Small intestine (tissue), 7 donors: ENCODE measurements around the gene DNAH9. TPM values are rescaled to one million over a fixed set of nuclear protein-coding genes. Genes with fewer than 3 reads are reported as not detected.

Source experiments
- DNase-seq, 2 donors: peaks; one replicate each; pipeline versions ENCODE4 v3.0.0 to v3.0.0-alpha.2; 2013
- FAIRE-seq: peaks from 2 replicates; lab custom pipeline; 2012; peaks lifted over from hg19 to GRCh38; lab: Jason Lieb, UNC
- H3K27ac ChIP-seq, 3 donors: one replicate each; pipeline ENCODE4 v1.5.1; 2013; ENCODE audit warnings: low read length in 2 of 3, mild to moderate bottlenecking in 2 of 3, control low read depth in 1 of 3, inconsistent platforms in 1 of 3, low read depth in 1 of 3, moderate library complexity in 1 of 3
- H3K27me3 ChIP-seq, 3 donors: one replicate each; pipeline ENCODE4 v1.6.1; 2013; ENCODE audit warnings: low read length in 3 of 3, inconsistent platforms in 1 of 3; ENCODE audit not compliant: control insufficient read depth in 3 of 3, insufficient read depth in 3 of 3
- H3K36me3 ChIP-seq, 3 donors: one replicate each; pipeline ENCODE4 v1.6.1; 2013; ENCODE audit warnings: low read length in 3 of 3, inconsistent platforms in 1 of 3, low read depth in 1 of 3, mild to moderate bottlenecking in 1 of 3, moderate library complexity in 1 of 3; ENCODE audit not compliant: control insufficient read depth in 3 of 3, insufficient read depth in 2 of 3
- H3K4me1 ChIP-seq, 3 donors: one replicate each; pipeline ENCODE4 v1.6.1; 2013; ENCODE audit warnings: low read length in 2 of 3, inconsistent platforms in 1 of 3, low read depth in 1 of 3, mild to moderate bottlenecking in 1 of 3, moderate library complexity in 1 of 3; ENCODE audit not compliant: control insufficient read depth in 3 of 3, insufficient read depth in 2 of 3
- H3K4me3 ChIP-seq, 3 donors: one replicate each; pipeline ENCODE4 v1.5.1; 2013; ENCODE audit warnings: low read length in 3 of 3, control low read depth in 1 of 3, inconsistent platforms in 1 of 3, low read depth in 1 of 3, mild to moderate bottlenecking in 1 of 3, moderate library complexity in 1 of 3
- H3K9me3 ChIP-seq, 2 donors: one replicate each; pipeline ENCODE4 v1.6.1; 2013; ENCODE audit warnings: low read depth in 1 of 2, low read length in 1 of 2; ENCODE audit not compliant: control insufficient read depth in 2 of 2, insufficient read depth in 1 of 2
- WGBS, 3 donors: extraction: QIAGEN DNeasy Blood & Tissue Kit; methylation state at CpG; one replicate each; pipeline ENCODE4 v1.1.7; 2013; 5-methylcytosine and 5-hydroxymethylcytosine counted together
- polyA plus RNA-seq, 4 donors: library from polyadenylated mRNA; stranded (reverse) in 3 of 4; unstranded in 1 of 4; fragments of 200-250 nt in 3 of 4; fragments of 120-200 nt in 1 of 4; gene quantifications; one replicate each; pipeline versions ENCODE4 v1.2.1 to v1.2.3, GENCODE V29; 2013
- donor health status: healthy with polysubstance abuse.
- donor health status: control.
- donor health status: control.
- donor health status: Bipolar disorder and iron deficiency.
- donor health status: healthy.

The DNAH9 gene
- polyA plus RNA-seq, 4 donors, result 0.07 to 0.24 TPM; not detected in 2

DNA sequence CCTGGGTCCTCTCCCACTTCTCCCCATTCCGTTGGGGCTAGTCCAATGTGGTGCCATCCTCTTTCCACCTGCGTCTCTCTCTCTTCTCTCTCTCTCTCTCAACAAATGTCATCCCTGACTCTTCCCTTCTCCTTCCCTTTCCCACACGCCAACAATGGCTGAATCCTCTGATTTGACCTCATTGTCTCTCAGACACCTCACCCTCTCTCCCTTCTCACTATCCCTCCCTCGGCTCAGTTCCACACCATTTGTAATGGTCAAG is 399.6 kb downstream of the DNAH9 start:
- Histone ChIP-seq H3K4me3 (peak overlapping the region; percentile 67 to 97 (median 82)), H3K9me3 (no peaks in the 10 kb centered on the region), H3K36me3 (no peaks in the 10 kb centered on the region), H3K4me1 (no peaks in the 10 kb centered on the region), H3K27me3 (no peaks in the 10 kb centered on the region), H3K27ac (peak overlapping the region; percentile 70 to 83 (median 78))
- 40 to 64% (median 53%) methylated on average over 4 of the region's 4 CpGs for WGBS, 3 donors
- FAIRE-seq (no peak), DNase-seq (no peak)

DNA sequence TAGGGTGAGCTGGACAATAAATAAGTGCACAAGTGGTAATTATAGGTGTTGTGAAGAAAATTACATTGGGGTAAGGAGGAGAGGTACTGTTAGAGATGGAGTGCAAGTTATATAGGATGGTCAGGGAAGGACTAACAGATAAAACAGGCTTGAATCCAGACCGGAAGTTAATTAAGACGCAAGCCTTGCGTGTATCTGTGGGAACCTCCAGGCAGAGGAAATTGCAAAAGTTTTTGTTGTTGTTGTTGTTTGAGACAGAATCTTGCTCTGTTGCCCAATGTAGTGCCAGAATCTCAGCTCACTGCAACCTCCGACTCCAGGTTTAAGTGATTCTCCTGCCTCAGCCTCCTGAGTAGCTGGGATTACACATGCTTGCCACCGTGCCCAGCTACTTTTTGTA is 401.4 kb downstream of the DNAH9 start:
- 92 to 97% (median 96%) methylated on average over 5 of the region's 5 CpGs for WGBS, 3 donors
- no peaks in the 10 kb centered on the region for H3K36me3 ChIP-seq
- DNase-seq (no peak), FAIRE-seq (no peak)
- no peak overlapping the region for H3K4me3 ChIP-seq
- H3K9me3 ChIP-seq, result no peaks in the 10 kb centered on the region
- no peak overlapping the region for H3K27ac ChIP-seq
- H3K27me3 ChIP-seq, result no peaks in the 10 kb centered on the region
- H3K4me1 ChIP-seq, result no peaks in the 10 kb centered on the region

- no peaks in the 10 kb centered on the region for H3K4me1 ChIP-seq
- H3K36me3 ChIP-seq, result no peaks in the 10 kb centered on the region
- H3K27ac ChIP-seq, result no peak overlapping the region
- no peaks in the 10 kb centered on the region for H3K9me3 ChIP-seq
- DNase-seq, result no peak
- H3K27me3 ChIP-seq, result no peaks in the 10 kb centered on the region
- FAIRE-seq, result no peak
- WGBS, 3 donors, result 81 to 89% (median 87%) methylated on average over 5 of the region's 5 CpGs
- no peak overlapping the region for H3K4me3 ChIP-seq
Measured at GRCh38 chr17:12007466-12007865, 409.2 kb downstream of the DNAH9 start.
